Measurements from ENCODE around the gene ZFR2.

- TF ChIP-seq RARB (CRISPR knock-in tag; IDR thresholded peaks at IDR 0.05), result no peak
- no peak for TF ChIP-seq NR3C1 (IDR thresholded peaks at IDR 0.05)
- no peak for TF ChIP-seq ZSCAN20 (CRISPR knock-in tag; IDR thresholded peaks at IDR 0.05)
- no peak for TF ChIP-seq SMC3 (IDR thresholded peaks at IDR 0.05)
- no peak for TF ChIP-seq HEYL (CRISPR knock-in tag; IDR thresholded peaks at IDR 0.05)
- TF ChIP-seq REST (IDR thresholded peaks at IDR 0.05), result no peak
- no peak for TF ChIP-seq MYC (IDR thresholded peaks at IDR 0.05; ENCODE audit: borderline replicate concordance, low read length)
Measured at GRCh38 chr19:3769494-3769893, 99.3 kb downstream of the ZFR2 start.
